HG02981 (cell line): ENCODE measurements around the gene SGMS1.
A peak's percentile ranks its signal among the peaks of the same experiment; 100 is the strongest.
"Not testable (repeated sequence)": the region's sequence is repeated elsewhere in the genome, so short reads cannot be mapped to it uniquely, and the experiment has no call there.

Experiments
- ATAC-seq: cut with Tn5 transposase; IDR thresholded peaks from one replicate; pipeline ENCODE4 v1.9.1; 2021; ENCODE audit warnings: mild to moderate bottlenecking, moderate library complexity; ENCODE audit not compliant: unreplicated experiment

SGMS1 gene

GRCh38 chr10:50623663-50624412, at the start of gene SGMS1:
SGMS1 (minus strand) TSS chr10:50623956; CDS start chr10:50344114, 279,842 bp downstream.
- peak; percentile 25 for ATAC-seq

- not testable (repeated sequence) for ATAC-seq
These were observed 48.4 kb upstream of the SGMS1 start for GRCh38 chr10:50672152-50672551.

GRCh38 chr10:50671645-50672044, 47.9 kb upstream of the SGMS1 start:
- not testable (repeated sequence) for ATAC-seq

DNA sequence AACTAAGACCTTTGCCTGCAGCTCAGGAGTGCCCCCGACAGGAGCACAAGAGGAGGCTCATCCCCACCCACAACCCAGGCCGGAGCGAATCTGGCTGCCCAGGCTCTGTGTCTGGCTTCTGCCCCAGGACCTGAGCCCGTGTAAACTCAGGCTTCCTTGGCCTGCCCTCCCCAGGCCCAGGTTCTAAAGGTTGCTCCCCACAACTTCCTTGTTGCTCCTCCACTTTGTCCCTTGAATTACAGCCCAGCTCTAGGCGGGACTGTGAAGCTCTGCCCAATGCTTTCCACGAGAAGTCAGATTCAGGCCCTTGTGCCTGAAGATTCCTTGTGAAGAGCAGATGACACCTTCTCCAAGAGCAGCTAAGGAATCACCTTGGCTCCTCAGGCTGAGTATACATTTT, 46.2 kb upstream of the SGMS1 start:
- not testable (repeated sequence) for ATAC-seq

DNA sequence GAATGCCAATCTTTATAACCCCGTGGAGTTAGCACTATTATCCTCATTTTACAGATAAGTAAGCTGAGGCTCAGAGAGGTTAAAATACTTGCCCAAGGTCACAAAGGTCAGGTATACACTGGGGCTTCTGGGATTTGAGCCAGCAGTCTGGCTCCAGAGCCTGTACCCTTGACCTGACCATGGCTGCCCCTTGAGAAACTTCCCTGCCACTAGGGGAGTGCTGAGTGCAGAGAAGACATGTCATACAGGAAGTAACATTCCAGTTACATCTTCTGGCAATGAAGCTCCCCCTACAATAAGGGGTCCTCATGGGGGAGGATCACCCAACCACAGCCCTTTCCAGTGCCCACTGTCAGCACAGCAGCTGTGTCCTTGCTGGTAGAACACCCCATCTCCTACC, 43.6 kb upstream of the SGMS1 start:
- not testable (repeated sequence) for ATAC-seq

GRCh38 chr10:50662420-50662819, 38.7 kb upstream of the SGMS1 start:
- ATAC-seq, result not testable (repeated sequence)

GRCh38 chr10:50661563-50661962, 37.8 kb upstream of the SGMS1 start:
- ATAC-seq, result not testable (repeated sequence)

DNA sequence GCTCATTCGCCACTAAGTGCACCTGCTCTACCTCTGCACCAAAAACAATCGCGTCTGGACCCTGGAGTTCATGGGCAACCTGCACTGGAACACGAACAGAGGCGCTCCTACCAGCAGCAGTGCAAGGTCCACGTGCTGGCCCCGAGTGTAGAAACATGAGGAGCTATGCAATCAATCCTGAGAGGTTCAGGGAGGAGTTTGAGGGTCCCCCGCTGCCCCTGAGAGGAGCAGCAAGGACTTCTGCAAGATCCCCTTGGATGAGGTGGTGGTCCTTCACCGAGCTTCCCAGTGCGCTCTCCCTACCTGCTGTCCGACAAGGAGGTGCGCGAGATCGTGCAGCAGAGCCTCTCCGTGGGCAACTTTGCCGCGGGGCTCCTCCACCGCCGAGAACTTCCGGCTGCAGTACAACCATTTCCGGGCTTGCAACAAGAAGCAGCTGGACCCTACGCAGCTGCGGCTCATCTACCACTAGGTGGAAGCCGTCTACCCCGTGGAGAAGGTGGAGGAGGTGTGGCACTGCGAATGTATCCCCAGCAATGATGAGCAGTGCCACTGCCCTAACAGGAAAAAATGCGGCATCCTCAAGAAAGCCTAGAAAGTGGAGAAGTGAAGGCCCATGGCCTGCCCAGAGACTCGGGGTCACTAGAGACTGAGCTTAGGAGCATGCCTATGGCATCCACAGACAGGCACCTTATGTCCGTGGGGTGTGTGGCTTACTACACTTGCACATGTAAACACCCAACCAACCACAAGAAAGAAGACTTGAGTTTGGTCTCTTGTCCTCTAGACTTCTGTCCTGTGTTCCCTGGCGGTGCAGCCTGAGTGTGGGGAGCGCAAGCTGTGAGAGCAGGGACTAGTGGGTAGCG, 36.3 kb upstream of the SGMS1 start:
- peak; percentile 99 for ATAC-seq

- ATAC-seq, result not testable (repeated sequence)
These were observed 35.5 kb upstream of the SGMS1 start for GRCh38 chr10:50659016-50659864.

DNA sequence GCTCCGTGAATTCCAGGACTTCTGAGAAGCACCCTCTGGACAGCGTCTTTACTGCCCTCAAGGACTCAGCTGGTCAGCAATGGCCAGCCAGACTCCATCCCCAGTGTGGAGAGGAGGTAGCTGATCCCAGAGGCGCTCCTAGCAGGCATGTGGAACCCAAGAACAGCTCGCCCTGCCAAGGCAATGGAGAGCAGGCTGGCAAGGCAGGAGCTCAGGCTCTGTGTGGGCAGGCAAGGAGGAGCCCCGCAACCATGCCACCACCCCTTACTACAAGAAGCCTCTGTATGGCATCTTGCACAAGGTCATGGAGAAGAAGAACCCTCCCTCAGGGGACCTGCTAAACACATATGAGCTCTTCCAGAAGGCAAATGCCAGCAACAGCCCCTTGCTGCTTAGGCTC, 34.4 kb upstream of the SGMS1 start:
- no peak for ATAC-seq

GRCh38 chr10:50653758-50654157, 30.0 kb upstream of the SGMS1 start:
- no peak for ATAC-seq

GRCh38 chr10:50653142-50653541, 29.4 kb upstream of the SGMS1 start:
- ATAC-seq, result no peak

DNA sequence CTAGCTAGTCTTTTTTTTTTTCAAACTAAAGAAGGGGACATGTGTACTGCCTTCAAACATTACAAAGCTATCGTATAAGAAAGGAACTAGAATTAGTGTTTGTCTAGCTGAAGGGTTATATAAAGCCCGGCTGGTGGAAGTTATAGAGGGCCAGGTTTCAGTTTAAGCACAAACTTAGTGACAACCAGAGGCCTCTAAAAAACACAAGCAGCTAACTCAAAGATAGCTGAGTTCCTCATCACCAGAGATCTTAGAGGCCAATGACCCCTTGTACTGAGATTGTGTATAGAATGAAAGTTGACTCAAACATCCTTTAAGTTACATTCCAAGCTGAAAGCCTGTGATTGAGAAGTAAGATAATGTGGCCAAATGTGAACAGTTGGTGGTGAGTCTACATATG, 28.1 kb upstream of the SGMS1 start:
- no peak for ATAC-seq

- no peak for ATAC-seq
These were observed 26.7 kb upstream of the SGMS1 start for GRCh38 chr10:50650481-50650880.

DNA sequence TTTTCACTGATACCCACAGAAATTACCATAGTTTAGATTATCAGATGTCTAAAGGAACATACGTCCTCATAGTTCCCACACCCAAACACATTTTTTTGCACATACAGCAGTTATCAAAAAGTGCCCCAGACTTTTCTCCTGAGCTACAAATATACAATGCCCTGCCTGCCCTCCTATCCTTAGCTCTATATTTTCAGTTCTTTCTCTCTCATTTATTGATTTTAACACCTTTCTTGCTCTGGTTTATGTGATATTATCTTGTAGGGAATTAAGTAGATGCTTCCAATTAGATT, 25.1 kb upstream of the SGMS1 start:
- ATAC-seq, result no peak

DNA sequence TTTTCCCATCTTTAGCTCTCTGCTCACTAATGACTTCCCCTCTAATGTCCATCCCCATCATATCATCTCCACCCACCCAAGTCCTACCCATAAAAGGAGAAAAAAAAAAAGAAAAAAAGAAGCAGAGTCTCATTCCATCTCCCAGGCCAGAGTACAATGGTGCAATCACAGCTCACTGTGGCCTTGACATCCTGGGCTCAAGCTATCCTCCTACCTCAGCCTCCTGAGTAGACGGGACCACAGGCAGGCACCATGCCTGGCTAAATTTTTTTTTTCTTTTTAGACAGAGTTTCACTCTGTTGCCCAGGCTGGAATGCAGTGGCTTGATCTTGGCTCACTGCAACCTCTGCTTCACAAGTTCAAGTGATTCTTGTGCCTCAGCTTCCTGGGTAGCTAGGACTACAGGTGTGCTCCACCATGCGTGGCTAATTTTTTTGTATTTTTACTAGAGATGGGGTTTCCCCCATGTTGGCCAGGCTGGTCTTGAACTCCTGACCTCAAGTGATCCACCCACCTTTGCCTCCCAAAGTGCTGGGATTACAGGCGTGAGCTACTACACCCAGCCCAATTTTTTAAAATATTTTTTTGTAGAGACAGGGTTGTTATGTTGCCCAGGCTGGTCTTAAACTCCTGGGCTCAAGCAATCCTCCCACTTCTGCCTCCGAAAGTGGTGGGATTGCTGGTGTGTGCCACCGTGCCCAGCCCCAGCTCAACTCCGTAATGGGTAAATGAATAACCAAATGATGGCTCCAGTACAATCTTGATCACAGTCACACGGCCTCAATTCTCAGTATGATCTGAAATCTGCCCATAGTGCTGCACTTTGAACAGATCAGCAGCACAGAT, 24.6 kb upstream of the SGMS1 start:
- ATAC-seq, result peak; percentile 88

GRCh38 chr10:50647350-50647749, 23.6 kb upstream of the SGMS1 start:
- not testable (repeated sequence) for ATAC-seq

DNA sequence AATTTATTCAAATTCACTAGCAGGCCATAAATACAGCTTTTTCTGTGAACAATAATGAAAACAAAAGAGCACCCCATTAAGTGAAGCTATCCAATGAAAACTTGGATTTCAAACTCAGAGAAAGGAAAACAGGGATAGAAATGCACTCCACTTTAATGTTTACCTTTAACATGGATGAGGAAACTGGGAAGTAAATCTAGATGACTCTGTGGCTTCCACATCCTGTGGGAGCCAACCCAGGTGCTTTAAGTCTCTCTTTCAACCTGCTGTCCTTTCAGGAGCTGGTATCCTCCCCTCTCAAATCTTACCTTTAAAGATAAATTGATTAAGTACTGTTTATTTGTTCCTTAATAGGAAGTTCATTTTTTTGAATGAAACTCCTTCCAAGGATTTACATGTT, 21.5 kb upstream of the SGMS1 start:
- no peak for ATAC-seq

GRCh38 chr10:50641626-50642025, 17.9 kb upstream of the SGMS1 start:
- no peak for ATAC-seq

DNA sequence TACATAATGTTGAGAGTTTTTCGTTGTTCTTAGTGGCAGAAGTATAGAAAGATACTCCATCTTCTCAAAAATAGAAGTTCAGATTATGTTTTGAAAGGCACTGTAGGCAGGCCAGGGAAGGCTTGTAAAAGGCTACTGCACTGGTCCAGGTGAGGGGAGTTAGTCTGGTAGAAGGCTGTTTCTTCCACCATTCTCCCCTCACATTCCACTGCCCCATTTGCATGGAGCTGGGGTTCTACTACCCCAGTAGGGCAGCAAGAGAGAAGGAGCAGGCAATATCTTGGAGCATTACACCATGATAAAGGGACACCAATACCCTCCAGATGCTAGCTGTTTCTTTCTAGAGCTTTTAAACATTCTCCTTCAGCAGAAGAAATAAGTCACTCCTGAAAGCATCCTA, 16.5 kb upstream of the SGMS1 start:
- ATAC-seq, result no peak
